ENCODE results near the gene ADO.

DNA sequence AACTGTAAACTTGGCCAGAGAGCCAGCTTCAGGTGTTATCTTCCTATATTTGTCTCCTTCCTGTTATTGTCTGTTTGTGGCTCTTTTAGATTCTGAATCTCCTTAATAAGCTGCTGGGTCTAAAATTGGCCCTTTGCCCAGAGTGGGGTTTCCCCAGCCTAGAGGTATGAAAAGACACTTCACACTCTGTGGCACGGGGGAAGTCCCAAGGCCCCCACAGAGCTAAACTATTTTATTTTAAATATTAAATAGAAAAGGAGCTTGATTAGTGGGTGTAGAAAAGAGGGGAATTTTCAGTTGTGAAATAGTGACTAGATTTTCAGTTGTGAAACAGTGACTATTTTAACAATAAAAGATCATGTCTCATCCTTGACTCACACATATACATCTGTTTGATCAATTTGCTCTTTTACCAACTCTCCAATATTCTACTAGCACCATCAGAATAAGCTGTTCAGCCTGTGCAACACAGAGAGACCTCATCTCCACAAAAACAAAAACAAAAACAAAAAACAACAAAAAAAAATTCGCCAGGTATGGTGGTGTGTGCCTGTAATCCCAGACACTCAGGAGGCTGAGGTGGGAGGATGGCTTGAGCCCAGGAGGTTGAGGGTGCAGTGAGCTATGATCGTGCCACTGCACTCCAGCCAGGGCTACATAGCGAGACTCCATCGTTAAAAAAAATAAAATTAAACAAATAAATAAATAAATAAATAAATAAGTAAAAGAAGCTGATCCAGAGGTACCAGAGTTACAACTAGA is 24.9 kb upstream of the ADO start:
- no peak for TF ChIP-seq EZH2phosphoT487 (IDR thresholded peaks at IDR 0.05; ENCODE audit: low read depth)
- TF ChIP-seq, protein P1, sequence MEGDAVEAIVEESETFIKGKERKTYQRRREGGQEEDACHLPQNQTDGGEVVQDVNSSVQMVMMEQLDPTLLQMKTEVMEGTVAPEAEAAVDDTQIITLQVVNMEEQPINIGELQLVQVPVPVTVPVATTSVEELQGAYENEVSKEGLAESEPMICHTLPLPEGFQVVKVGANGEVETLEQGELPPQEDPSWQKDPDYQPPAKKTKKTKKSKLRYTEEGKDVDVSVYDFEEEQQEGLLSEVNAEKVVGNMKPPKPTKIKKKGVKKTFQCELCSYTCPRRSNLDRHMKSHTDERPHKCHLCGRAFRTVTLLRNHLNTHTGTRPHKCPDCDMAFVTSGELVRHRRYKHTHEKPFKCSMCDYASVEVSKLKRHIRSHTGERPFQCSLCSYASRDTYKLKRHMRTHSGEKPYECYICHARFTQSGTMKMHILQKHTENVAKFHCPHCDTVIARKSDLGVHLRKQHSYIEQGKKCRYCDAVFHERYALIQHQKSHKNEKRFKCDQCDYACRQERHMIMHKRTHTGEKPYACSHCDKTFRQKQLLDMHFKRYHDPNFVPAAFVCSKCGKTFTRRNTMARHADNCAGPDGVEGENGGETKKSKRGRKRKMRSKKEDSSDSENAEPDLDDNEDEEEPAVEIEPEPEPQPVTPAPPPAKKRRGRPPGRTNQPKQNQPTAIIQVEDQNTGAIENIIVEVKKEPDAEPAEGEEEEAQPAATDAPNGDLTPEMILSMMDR (IDR thresholded peaks at IDR 0.05; ENCODE audit: low read depth, low read length): no peak

All from OCI-LY3 (cell line).